ENCODE data around the gene SMIM29. TPM values are rescaled to one million over a fixed set of nuclear protein-coding genes. Genes with fewer than 3 reads are reported as not detected.

SMIM29 gene
- total RNA-seq, 4 donors from 2014 or later, result 8.2 to 14.9 (median 12.5) TPM

GRCh38 chr6:34218691-34219090 lies 30.1 kb downstream of the SMIM29 start:
- Histone ChIP-seq H3K27me3 (no peaks in the 10 kb centered on the region), H3K4me1 (peaks cover 0 to 8% (median 6%) of the 10 kb centered on the region in 4 donors), H3K4me3 (no peak overlapping the region), H3K36me3 (no peaks in the 10 kb centered on the region), H3K9me3 (no peaks in the 10 kb centered on the region), H3K27ac (no peak overlapping the region)
- intact Hi-C loops (cut with DNase I; ENCODE audit: low total_unique reads), result no loop called here
- no peak for DNase-seq
- in situ Hi-C loops (cut with MboI; ENCODE audit: low pct_ligation_motif_present in 1 of 4, low pct_unique_long_range_greater_than_20kb in 1 of 4, low sequenced_read_pairs in 3 of 4), result loop anchor here in 1 of 4 donors (25.0 kb wide), 1 partner anchor 194 kb away; no protein-coding TSS in a partner anchor
- TF ChIP-seq CTCF (IDR thresholded peaks at IDR 0.05), result no peak
- TF ChIP-seq EP300 (IDR thresholded peaks at IDR 0.05; ENCODE audit: low read depth), result no peak
- TF ChIP-seq POLR2A (IDR thresholded peaks at IDR 0.05), result no peak
- no peak for TF ChIP-seq POLR2AphosphoS5 (IDR thresholded peaks at IDR 0.05)
- WGBS, 2 donors (ENCODE audit: low coverage in 1 of 2), result 44 to 53% methylated on average over 2 of the region's 2 CpGs

GRCh38 chr6:34213772-34214171 lies 35.0 kb downstream of the SMIM29 start:
- intact Hi-C loops (cut with DNase I; ENCODE audit: low total_unique reads), result no loop called here
- Histone ChIP-seq H3K4me3 (no peak overlapping the region), H3K9me3 (no peaks in the 10 kb centered on the region), H3K27ac (no peak overlapping the region), H3K27me3 (no peaks in the 10 kb centered on the region), H3K4me1 (no peaks in the 10 kb centered on the region), H3K36me3 (no peaks in the 10 kb centered on the region)
- in situ Hi-C loops (cut with MboI; ENCODE audit: low pct_ligation_motif_present in 1 of 4, low pct_unique_long_range_greater_than_20kb in 1 of 4, low sequenced_read_pairs in 3 of 4), result loop anchor here in 1 of 4 donors (25.0 kb wide), 1 partner anchor 199 kb away; no protein-coding TSS in a partner anchor
- WGBS, 2 donors (ENCODE audit: low coverage in 1 of 2), result 80 to 83% methylated on average over 2 to 4 of the region's 4 CpGs
- DNase-seq, result no peak
- TF ChIP-seq EP300 (IDR thresholded peaks at IDR 0.05; ENCODE audit: low read depth), result no peak
- no peak for TF ChIP-seq CTCF (IDR thresholded peaks at IDR 0.05)
- no peak for TF ChIP-seq POLR2AphosphoS5 (IDR thresholded peaks at IDR 0.05)
- no peak for TF ChIP-seq POLR2A (IDR thresholded peaks at IDR 0.05)

DNA sequence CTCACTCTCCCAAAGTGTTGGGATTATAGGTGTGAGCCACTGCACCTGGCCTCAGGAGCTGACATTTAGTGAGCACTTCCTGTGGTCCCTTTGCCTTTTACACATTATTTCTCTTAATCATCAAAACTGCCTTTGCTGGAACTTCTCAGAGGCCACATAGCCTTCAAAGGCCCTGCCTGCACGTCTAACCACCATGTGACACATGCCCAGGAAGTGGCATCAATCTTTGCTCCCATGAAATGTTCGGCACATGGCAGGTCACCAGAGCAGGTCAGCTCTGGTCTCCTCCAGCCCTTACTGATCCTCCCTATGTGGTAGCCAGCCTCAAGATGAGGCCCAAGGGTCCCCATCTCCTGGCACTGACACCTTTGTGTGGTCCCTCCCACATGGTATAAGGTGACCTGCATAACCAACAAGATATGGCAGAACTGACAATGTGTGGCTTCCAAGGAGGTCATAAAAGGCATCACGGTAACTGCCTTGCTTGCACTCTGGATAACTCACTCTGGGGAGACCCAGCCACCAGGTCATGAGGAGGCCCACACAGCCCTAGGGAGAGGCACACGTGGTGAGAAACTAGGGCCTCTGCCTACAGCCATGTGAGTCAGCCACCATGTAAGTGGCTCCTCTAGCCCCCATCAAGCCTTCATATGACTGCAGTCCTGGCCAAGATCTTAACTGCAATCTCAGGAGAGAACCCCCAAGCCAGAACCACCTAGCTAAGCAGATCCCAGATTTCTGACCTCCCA lies 40.9 kb downstream of the SMIM29 start:
- in situ Hi-C loops (cut with MboI; ENCODE audit: low pct_ligation_motif_present in 1 of 4, low pct_unique_long_range_greater_than_20kb in 1 of 4, low sequenced_read_pairs in 3 of 4), result loop anchor here in 1 of 4 donors (25.0 kb wide), 1 partner anchor 204 kb away; no protein-coding TSS in a partner anchor
- DNase-seq, result no peak
- Histone ChIP-seq H3K4me3 (no peak overlapping the region), H3K4me1 (no peaks in the 10 kb centered on the region), H3K27ac (no peak overlapping the region), H3K27me3 (no peaks in the 10 kb centered on the region), H3K9me3 (no peaks in the 10 kb centered on the region), H3K36me3 (no peaks in the 10 kb centered on the region)
- 87 to 100% methylated on average over 1 to 4 of the region's 4 CpGs for WGBS, 2 donors (ENCODE audit: low coverage in 1 of 2)
- TF ChIP-seq POLR2AphosphoS5 (IDR thresholded peaks at IDR 0.05), result no peak
- no peak for TF ChIP-seq EP300 (IDR thresholded peaks at IDR 0.05; ENCODE audit: low read depth)
- TF ChIP-seq POLR2A (IDR thresholded peaks at IDR 0.05), result no peak
- TF ChIP-seq CTCF (IDR thresholded peaks at IDR 0.05), result no peak
- intact Hi-C loops (cut with DNase I; ENCODE audit: low total_unique reads), result no loop called here

- TF ChIP-seq POLR2A (IDR thresholded peaks at IDR 0.05) (no peak), EP300 (IDR thresholded peaks at IDR 0.05; ENCODE audit: low read depth) (no peak), CTCF (IDR thresholded peaks at IDR 0.05) (no peak), POLR2AphosphoS5 (IDR thresholded peaks at IDR 0.05) (no peak)
- intact Hi-C loops (cut with DNase I; ENCODE audit: low total_unique reads) (no loop called here), in situ Hi-C loops (cut with MboI; ENCODE audit: low pct_ligation_motif_present in 1 of 4, low pct_unique_long_range_greater_than_20kb in 1 of 4, low sequenced_read_pairs in 3 of 4) (loop anchor here in 1 of 4 donors (25.0 kb wide), 1 partner anchor 206 kb away; no protein-coding TSS in a partner anchor)
- no peaks in the 10 kb centered on the region for H3K9me3 ChIP-seq
- H3K36me3 ChIP-seq, result no peaks in the 10 kb centered on the region
- WGBS, 2 donors (ENCODE audit: low coverage in 1 of 2), result 78 to 100% methylated on average over 2 to 7 of the region's 7 CpGs
- no peak for DNase-seq
- no peak overlapping the region for H3K4me3 ChIP-seq
- H3K27ac ChIP-seq, result no peak overlapping the region
- H3K4me1 ChIP-seq, result no peaks in the 10 kb centered on the region
- H3K27me3 ChIP-seq, result no peaks in the 10 kb centered on the region
Observed at GRCh38 chr6:34206726-34207125, 42.1 kb downstream of the SMIM29 start.

All from transverse colon (tissue), 4 donors.